Astrocyte (in vitro differentiated cells and primary cell): ENCODE measurements around the gene ARID4B.

Experiments
- CTCF ChIP-seq: IDR thresholded peaks from 2 replicates; pipeline ENCODE4 v1.5.1; 2011; ENCODE audit warnings: low read depth, mild to moderate bottlenecking, inconsistent platforms, low read length, moderate library complexity; ENCODE audit not compliant: insufficient read depth
- EZH2 ChIP-seq: IDR thresholded peaks from 2 replicates; pipeline ENCODE4 v1.6.1; 2012; ENCODE audit warnings: mild to moderate bottlenecking, low read length, inconsistent platforms; ENCODE audit not compliant: insufficient read depth

GRCh38 chr1:235366286-235366685, 38.3 kb upstream of the ARID4B start:
- no peak for TF ChIP-seq CTCF
- no peak for TF ChIP-seq EZH2
